ENCODE data around the gene DDX43.
"Not testable (repeated sequence)": the region's sequence is repeated elsewhere in the genome, so short reads cannot be mapped to it uniquely, and the experiment has no call there.

GRCh38 chr6:73392188-73392587 lies 2.4 kb upstream of the DDX43 start:
- not testable (repeated sequence) for TF ChIP-seq POLR2AphosphoS5 (IDR thresholded peaks at IDR 0.05; ENCODE audit: low read depth, low read length); POLR2A (IDR thresholded peaks at IDR 0.05; ENCODE audit: low read depth, low read length); TAF1 (IDR thresholded peaks at IDR 0.05; ENCODE audit: borderline replicate concordance, low read depth, low read length)

Data from GM12892 (cell line).